NK-92 treated with Interleukin-12 subunit alpha and Interleukin-12 subunit beta, amount 100 ng/mL, for 24 hours (cell line): ENCODE results near the gene GALNT6.

Experiments used
- DNase-seq: peaks from one replicate; lab custom pipeline; 2025; lab: John Stamatoyannopoulos, UW

GALNT6 gene

GRCh38 chr12:51391283-51392123 lies at the start of gene GALNT6:
TSS of gene GALNT6 (minus strand) at chr12:51391406. CDS start at chr12:51379781, 11,625 bp downstream.
- DNase-seq, result peak; percentile 39

- DNase-seq, result no peak
These were observed 48.1 kb upstream of the GALNT6 start for GRCh38 chr12:51439330-51439729.

GRCh38 chr12:51437431-51437830 lies 46.2 kb upstream of the GALNT6 start:
- no peak for DNase-seq

GRCh38 chr12:51434305-51434704 lies 43.1 kb upstream of the GALNT6 start:
- DNase-seq, result no peak

- no peak for DNase-seq
These were observed 41.7 kb upstream of the GALNT6 start for GRCh38 chr12:51432921-51433320.

- DNase-seq, result no peak
These were observed 39.1 kb upstream of the GALNT6 start for GRCh38 chr12:51430196-51430895.

GRCh38 chr12:51429700-51430099 lies 38.5 kb upstream of the GALNT6 start:
- no peak for DNase-seq

- DNase-seq, result no peak
These were observed 37.0 kb upstream of the GALNT6 start for GRCh38 chr12:51428256-51428655.

- peak; percentile 88 for DNase-seq
These were observed 33.7 kb upstream of the GALNT6 start, which contains the start of gene SLC4A8 for GRCh38 chr12:51424662-51425539. TSS of gene SLC4A8 (plus strand) at chr12:51424831. CDS start at chr12:51424988, 157 bp downstream.

GRCh38 chr12:51424094-51424661 lies 33.0 kb upstream of the GALNT6 start:
- DNase-seq, result no peak

- peak; percentile 2 for DNase-seq
These were observed 30.2 kb upstream of the GALNT6 start for GRCh38 chr12:51421266-51421884.

- DNase-seq, result no peak
These were observed 28.4 kb upstream of the GALNT6 start for GRCh38 chr12:51419425-51420193.

GRCh38 chr12:51417826-51418225 lies 26.6 kb upstream of the GALNT6 start:
- DNase-seq, result no peak

GRCh38 chr12:51415931-51416330 lies 24.7 kb upstream of the GALNT6 start:
- no peak for DNase-seq

- DNase-seq, result no peak
These were observed 22.6 kb upstream of the GALNT6 start for GRCh38 chr12:51413791-51414190.

GRCh38 chr12:51413149-51413548 lies 21.9 kb upstream of the GALNT6 start:
- no peak for DNase-seq

GRCh38 chr12:51409846-51410245 lies 18.6 kb upstream of the GALNT6 start:
- DNase-seq, result no peak

GRCh38 chr12:51407604-51408003 lies 16.4 kb upstream of the GALNT6 start:
- DNase-seq, result no peak

GRCh38 chr12:51406859-51407258 lies 15.7 kb upstream of the GALNT6 start:
- DNase-seq, result no peak

GRCh38 chr12:51406290-51406689 lies 15.1 kb upstream of the GALNT6 start:
- no peak for DNase-seq

- DNase-seq, result no peak
These were observed 14.6 kb upstream of the GALNT6 start for GRCh38 chr12:51405801-51406207.
